Stimulated activated naive CD8-positive, alpha-beta T cell treated with anti-CD3 and anti-CD28 coated beads, Interleukin-15, Interleukin-2, amounts not matched to agents 100 ng/mL and 50 ng/mL, for 24 hours (primary cell): ENCODE results near the gene PCDHA11.
"Not testable (repeated sequence)": the region's sequence is repeated elsewhere in the genome, so short reads cannot be mapped to it uniquely, and the experiment has no call there.

Experiments used
- H3K27ac Mint-ChIP-seq: one replicate; pipeline ENCODE4 v1.8.0; 2021; ENCODE audit warnings: mild to moderate bottlenecking, mixed read lengths
- H3K27me3 Mint-ChIP-seq: one replicate; pipeline ENCODE4 v1.8.0; 2021; ENCODE audit warnings: mixed read lengths
- H3K36me3 Mint-ChIP-seq: one replicate; pipeline ENCODE4 v1.8.0; 2021; ENCODE audit warnings: low read depth, mixed read lengths
- H3K4me1 Mint-ChIP-seq: one replicate; pipeline ENCODE4 v1.8.0; 2021; ENCODE audit warnings: low read depth, mixed read lengths
- H3K4me3 Mint-ChIP-seq: one replicate; pipeline ENCODE4 v1.8.0; 2021; ENCODE audit warnings: mild to moderate bottlenecking, mixed read lengths
- H3K9me3 Mint-ChIP-seq: one replicate; pipeline ENCODE4 v1.8.0; 2021; ENCODE audit warnings: mixed read lengths

PCDHA11 gene

GRCh38 chr5:140840978-140841962 lies 27.5 kb upstream of the PCDHA11 start, which contains the start of gene PCDHA8:
PCDHA8 (plus strand) TSS chr5:140841187; CDS start chr5:140841322, 135 bp downstream.
- H3K9me3 Mint-ChIP-seq = peaks cover 15% of the 10 kb centered on the region
- peaks cover 34% of the 10 kb centered on the region for H3K27me3 Mint-ChIP-seq
- no peak within 1 kb of the TSS for H3K27ac Mint-ChIP-seq
- no peak within 1 kb of the TSS for H3K4me3 Mint-ChIP-seq
- H3K4me1 Mint-ChIP-seq = no peaks in the 10 kb centered on the region
- peaks cover 4% of the 10 kb centered on the region for H3K36me3 Mint-ChIP-seq

DNA sequence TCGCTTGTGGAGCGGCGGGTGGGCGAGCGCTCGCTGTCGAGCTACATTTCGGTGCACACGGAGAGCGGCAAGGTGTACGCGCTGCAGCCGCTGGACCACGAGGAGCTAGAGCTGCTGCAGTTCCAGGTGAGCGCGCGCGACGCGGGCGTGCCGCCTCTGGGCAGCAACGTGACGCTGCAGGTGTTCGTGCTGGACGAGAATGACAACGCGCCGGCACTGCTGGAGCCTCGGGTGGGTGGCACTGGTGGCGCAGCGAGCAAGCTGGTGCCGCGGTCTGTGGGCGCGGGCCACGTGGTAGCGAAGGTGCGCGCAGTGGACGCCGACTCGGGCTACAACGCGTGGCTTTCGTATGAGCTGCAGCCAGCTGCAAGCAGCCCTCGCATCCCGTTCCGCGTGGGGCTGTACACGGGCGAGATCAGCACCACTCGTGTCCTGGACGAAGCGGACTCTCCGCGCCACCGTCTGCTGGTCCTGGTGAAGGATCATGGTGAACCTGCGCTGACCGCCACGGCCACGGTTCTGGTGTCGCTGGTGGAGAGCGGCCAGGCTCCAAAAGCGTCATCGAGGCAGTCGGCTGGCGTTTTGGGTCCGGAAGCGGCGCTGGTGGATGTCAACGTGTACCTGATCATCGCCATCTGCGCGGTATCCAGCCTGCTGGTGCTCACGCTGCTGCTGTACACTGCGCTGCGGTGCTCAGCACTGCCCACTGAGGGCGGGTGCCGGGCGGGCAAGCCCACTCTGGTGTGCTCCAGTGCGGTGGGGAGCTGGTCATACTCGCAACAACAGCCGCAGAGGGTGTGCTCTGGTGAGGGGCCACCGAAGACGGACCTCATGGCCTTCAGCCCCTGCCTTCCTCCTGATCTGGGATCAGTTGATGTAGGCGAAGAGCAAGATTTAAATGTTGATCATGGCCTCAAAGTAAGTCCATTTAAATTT lies 25.7 kb upstream of the PCDHA11 start:
- Mint-ChIP-seq H3K27me3 (peaks cover 38% of the 10 kb centered on the region), H3K4me3 (no peak overlapping the region), H3K27ac (no peak overlapping the region), H3K36me3 (peaks cover 4% of the 10 kb centered on the region), H3K4me1 (no peaks in the 10 kb centered on the region), H3K9me3 (peaks cover 22% of the 10 kb centered on the region)

- H3K36me3 Mint-ChIP-seq, H3K27ac Mint-ChIP-seq, H3K9me3 Mint-ChIP-seq, H3K4me1 Mint-ChIP-seq, H3K4me3 Mint-ChIP-seq, H3K27me3 Mint-ChIP-seq: not testable (repeated sequence)
Measured at GRCh38 chr5:140848139-140849102, 20.3 kb upstream of the PCDHA11 start, which contains the start of gene PCDHA9. PCDHA9 (plus strand) TSS chr5:140848382; CDS start chr5:140848496, 114 bp downstream.

DNA sequence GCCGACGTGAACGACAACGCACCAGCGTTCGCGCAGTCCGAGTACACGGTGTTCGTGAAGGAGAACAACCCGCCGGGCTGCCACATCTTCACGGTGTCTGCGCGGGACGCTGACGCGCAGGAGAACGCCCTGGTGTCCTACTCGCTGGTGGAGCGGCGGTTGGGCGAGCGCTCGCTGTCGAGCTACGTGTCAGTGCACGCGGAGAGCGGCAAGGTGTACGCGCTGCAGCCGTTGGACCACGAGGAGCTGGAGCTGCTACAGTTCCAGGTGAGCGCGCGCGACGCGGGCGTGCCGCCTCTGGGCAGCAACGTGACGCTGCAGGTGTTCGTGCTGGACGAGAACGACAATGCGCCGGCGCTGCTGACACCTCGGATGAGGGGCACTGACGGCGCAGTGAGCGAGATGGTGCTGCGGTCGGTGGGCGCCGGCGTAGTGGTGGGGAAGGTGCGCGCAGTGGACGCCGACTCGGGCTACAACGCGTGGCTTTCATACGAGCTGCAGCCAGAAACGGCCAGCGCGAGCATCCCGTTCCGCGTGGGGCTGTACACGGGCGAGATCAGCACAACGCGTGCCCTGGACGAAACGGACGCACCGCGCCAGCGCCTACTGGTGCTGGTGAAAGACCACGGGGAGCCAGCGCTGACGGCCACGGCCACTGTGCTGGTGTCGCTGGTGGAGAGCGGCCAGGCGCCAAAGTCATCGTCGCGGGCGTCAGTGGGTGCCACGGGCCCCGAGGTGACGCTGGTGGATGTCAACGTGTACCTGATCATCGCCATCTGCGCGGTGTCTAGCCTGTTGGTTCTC lies 18.7 kb upstream of the PCDHA11 start:
- not testable (repeated sequence) for H3K9me3 Mint-ChIP-seq, H3K4me1 Mint-ChIP-seq, H3K36me3 Mint-ChIP-seq, H3K27ac Mint-ChIP-seq, H3K4me3 Mint-ChIP-seq
- peaks cover 12% of the 10 kb centered on the region for H3K27me3 Mint-ChIP-seq

- peaks cover 3% of the 10 kb centered on the region for H3K9me3 Mint-ChIP-seq
- H3K4me1 Mint-ChIP-seq = no peaks in the 10 kb centered on the region
- peaks cover 12% of the 10 kb centered on the region for H3K27me3 Mint-ChIP-seq
- H3K4me3 Mint-ChIP-seq = no peak within 1 kb of the TSS
- H3K27ac Mint-ChIP-seq = no peak within 1 kb of the TSS
- peaks cover 6% of the 10 kb centered on the region for H3K36me3 Mint-ChIP-seq
Measured at GRCh38 chr5:140855772-140856674, 12.7 kb upstream of the PCDHA11 start, which contains the start of gene PCDHA10. PCDHA10 (plus strand) TSS chr5:140855897; CDS start chr5:140856049, 152 bp downstream.

DNA sequence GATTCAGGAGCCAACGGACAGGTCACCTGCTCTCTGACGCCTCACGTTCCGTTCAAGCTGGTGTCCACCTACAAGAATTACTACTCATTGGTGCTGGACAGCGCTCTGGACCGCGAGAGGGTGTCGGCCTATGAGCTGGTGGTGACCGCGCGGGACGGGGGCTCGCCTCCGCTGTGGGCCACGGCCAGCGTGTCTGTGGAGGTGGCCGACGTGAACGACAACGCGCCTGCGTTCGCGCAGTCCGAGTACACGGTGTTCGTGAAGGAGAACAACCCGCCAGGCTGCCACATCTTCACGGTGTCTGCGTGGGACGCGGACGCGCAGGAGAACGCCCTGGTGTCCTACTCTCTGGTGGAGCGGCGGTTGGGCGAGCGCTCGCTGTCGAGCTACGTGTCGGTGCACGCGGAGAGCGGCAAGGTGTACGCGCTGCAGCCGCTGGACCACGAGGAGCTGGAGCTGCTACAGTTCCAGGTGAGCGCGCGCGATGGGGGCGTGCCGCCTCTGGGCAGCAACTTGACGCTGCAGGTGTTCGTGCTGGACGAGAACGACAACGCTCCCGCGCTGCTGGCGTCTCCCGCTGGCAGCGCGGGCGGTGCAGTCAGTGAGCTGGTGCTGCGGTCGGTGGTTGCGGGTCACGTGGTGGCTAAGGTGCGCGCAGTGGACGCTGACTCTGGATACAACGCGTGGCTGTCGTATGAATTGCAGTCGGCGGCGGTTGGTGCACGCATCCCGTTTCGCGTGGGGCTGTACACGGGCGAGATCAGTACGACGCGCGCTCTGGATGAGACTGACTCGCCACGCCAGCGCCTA lies 11.4 kb upstream of the PCDHA11 start:
- Mint-ChIP-seq H3K4me3 (no peak overlapping the region), H3K36me3 (peaks cover 6% of the 10 kb centered on the region), H3K4me1 (no peaks in the 10 kb centered on the region), H3K27ac (no peak overlapping the region), H3K27me3 (peaks cover 12% of the 10 kb centered on the region), H3K9me3 (peaks cover 3% of the 10 kb centered on the region)

DNA sequence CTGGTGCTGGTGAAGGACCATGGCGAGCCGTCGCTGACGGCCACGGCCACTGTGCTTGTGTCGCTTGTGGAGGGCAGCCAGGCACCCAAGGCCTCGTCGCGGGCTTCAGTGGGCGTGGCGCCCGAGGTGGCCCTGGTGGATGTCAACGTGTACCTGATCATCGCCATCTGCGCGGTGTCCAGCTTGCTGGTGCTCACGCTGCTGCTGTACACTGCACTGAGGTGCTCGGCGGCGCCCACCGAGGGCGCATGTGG lies 10.8 kb upstream of the PCDHA11 start:
- H3K9me3 Mint-ChIP-seq = peaks cover 3% of the 10 kb centered on the region
- peaks cover 6% of the 10 kb centered on the region for H3K36me3 Mint-ChIP-seq
- H3K4me1 Mint-ChIP-seq = no peaks in the 10 kb centered on the region
- peaks cover 12% of the 10 kb centered on the region for H3K27me3 Mint-ChIP-seq
- H3K4me3 Mint-ChIP-seq = no peak overlapping the region
- no peak overlapping the region for H3K27ac Mint-ChIP-seq

DNA sequence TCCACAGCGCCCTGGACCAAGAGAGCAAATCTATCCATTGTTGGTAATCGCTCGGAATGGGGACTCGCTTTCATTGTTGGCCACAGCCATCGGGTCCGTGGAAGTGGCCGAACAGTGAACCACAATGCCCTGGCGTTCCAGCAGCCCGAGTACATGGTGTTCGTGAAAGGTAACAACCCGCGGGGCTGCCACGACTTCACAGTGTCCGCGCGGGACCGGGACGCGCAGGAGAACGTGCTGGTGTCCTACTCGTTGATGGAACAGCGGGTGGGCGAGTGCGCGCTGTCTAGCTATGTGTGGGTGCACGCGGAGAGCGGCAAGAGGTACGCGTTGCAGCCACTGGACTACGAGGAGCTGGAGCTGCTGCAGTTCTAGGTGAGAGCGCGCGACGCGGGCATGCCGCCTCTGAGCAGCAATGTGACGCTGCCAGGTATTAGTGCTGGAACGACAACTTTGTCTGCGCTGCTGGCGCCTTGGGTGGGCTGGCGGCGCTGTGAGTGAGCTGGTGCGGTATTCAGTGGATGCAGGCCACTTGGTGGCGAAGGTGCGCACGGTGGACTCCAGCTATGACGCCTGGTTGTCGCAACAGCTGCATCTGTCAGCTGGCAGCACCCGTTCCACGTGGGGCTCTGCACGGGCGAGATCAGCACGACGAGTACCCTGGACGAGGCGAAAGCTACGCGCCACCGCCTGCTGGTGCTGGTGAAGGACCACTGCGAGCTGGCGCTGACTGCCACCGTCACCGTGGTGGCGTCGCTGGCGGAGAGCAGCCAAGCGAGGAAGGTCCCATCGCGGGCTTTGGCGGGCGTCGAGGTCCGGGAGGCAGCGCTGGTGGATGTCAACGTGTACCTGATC lies 6.1 kb upstream of the PCDHA11 start:
- H3K9me3 Mint-ChIP-seq = peaks cover 8% of the 10 kb centered on the region
- no peak overlapping the region for H3K27ac Mint-ChIP-seq
- H3K27me3 Mint-ChIP-seq = peaks cover 10% of the 10 kb centered on the region
- H3K36me3 Mint-ChIP-seq = no peaks in the 10 kb centered on the region
- H3K4me1 Mint-ChIP-seq = no peaks in the 10 kb centered on the region
- H3K4me3 Mint-ChIP-seq = no peak overlapping the region

DNA sequence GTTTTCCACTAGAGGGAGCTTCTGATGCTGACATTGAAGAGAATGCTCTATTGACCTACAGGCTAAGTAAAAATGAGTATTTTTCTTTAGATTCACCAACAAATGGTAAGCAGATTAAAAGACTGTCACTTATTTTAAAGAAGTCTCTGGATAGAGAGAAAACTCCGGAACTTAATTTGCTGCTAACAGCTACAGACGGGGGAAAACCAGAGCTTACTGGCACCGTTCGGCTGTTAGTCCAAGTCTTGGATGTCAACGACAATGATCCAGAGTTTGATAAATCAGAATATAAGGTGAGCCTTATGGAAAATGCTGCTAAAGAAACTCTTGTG lies 764 bp downstream of the PCDHA11 start:
- H3K4me1 Mint-ChIP-seq = no peaks in the 10 kb centered on the region

GRCh38 chr5:140870221-140871201 lies 1.8 kb downstream of the PCDHA11 start:
- Mint-ChIP-seq H3K4me3 (no peak overlapping the region), H3K9me3 (peaks cover 14% of the 10 kb centered on the region), H3K36me3 (peaks cover 16% of the 10 kb centered on the region), H3K27ac (no peak overlapping the region), H3K4me1 (no peaks in the 10 kb centered on the region), H3K27me3 (peaks cover 35% of the 10 kb centered on the region)

More for the DNA sequence above, 764 bp downstream of the PCDHA11 start:
- H3K4me3 Mint-ChIP-seq = no peak overlapping the region
- peaks cover 30% of the 10 kb centered on the region for H3K27me3 Mint-ChIP-seq
- peaks cover 16% of the 10 kb centered on the region for H3K9me3 Mint-ChIP-seq
- H3K36me3 Mint-ChIP-seq = peaks cover 10% of the 10 kb centered on the region
- H3K27ac Mint-ChIP-seq = no peak overlapping the region
